Measurements from ENCODE around the gene ANO6. TPM values are rescaled to one million over a fixed set of nuclear protein-coding genes. Genes with fewer than 3 reads are reported as not detected.

The ANO6 gene
- total RNA-seq, 1 donor from 2014 or later, result 49.0 TPM

GRCh38 chr12:45329238-45329637, 113.3 kb downstream of the ANO6 start:
- Histone ChIP-seq H3K27me3 (no peaks in the 10 kb centered on the region), H3K9me3 (ENCODE audit: low read depth) (no peaks in the 10 kb centered on the region), H3K4me2 (no peak overlapping the region), H3K79me2 (ENCODE audit: low read depth) (no peaks in the 10 kb centered on the region), H3F3A (ENCODE audit: low read depth) (no peaks in the 10 kb centered on the region), H2AFZ (replicated peaks) (no peak overlapping the region), H3K4me1 (no peaks in the 10 kb centered on the region), H3K9ac (no peak overlapping the region), H3K27ac (no peak overlapping the region), H4K20me1 (ENCODE audit: low read depth) (no peaks in the 10 kb centered on the region), H3K4me3 (no peak overlapping the region), H3K36me3 (no peaks in the 10 kb centered on the region)
- Mint-ChIP-seq H3K4me1 (no peaks in the 10 kb centered on the region), H3K27ac (no peak overlapping the region), H3K36me3 (peaks cover 7% of the 10 kb centered on the region), H3K9me3 (no peaks in the 10 kb centered on the region), H3K27me3 (ENCODE audit: insufficient read depth, low read depth) (no peaks in the 10 kb centered on the region), H3K4me3 (no peak overlapping the region)
- TF ChIP-seq CTCF (IDR thresholded peaks at IDR 0.05) (no peak), EZH2phosphoT487 (IDR thresholded peaks at IDR 0.05) (no peak), EZH2 (IDR thresholded peaks at IDR 0.05) (no peak)
- no peak for DNase-seq (ENCODE audit: low spot score)

DNA sequence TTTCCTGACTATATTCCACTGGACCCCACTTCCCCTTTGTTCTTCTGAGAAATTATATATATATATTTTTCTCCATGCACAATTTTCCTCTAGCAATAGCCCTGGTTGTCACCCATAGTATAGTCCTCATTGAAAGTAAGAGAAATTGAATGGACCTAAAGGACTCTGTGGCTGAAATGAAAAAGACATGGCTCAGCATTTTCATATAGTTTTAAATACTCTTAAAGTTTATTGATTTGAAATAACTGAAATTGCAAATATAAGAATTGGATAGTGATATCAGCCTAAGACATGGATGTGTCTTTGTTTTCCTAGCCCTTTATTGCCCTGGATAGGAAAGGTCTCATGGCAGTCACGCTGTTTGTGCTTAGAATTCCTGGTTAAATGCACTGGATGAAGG, 113.8 kb downstream of the ANO6 start:
- H3K4me1 Mint-ChIP-seq, result no peaks in the 10 kb centered on the region
- H4K20me1 ChIP-seq (ENCODE audit: low read depth), result no peaks in the 10 kb centered on the region
- H3K9ac ChIP-seq, result no peak overlapping the region
- H3K27ac ChIP-seq, result no peak overlapping the region
- DNase-seq (ENCODE audit: low spot score), result no peak
- no peak for TF ChIP-seq EZH2phosphoT487 (IDR thresholded peaks at IDR 0.05)
- no peak for TF ChIP-seq EZH2 (IDR thresholded peaks at IDR 0.05)
- TF ChIP-seq CTCF (IDR thresholded peaks at IDR 0.05), result no peak
- H2AFZ ChIP-seq (replicated peaks), result no peak overlapping the region
- no peaks in the 10 kb centered on the region for H3K79me2 ChIP-seq (ENCODE audit: low read depth)
- H3K4me3 ChIP-seq, result no peak overlapping the region
- H3K9me3 ChIP-seq (ENCODE audit: low read depth), result no peaks in the 10 kb centered on the region
- H3F3A ChIP-seq (ENCODE audit: low read depth), result no peaks in the 10 kb centered on the region
- no peak overlapping the region for H3K4me2 ChIP-seq
- H3K9me3 Mint-ChIP-seq, result no peaks in the 10 kb centered on the region
- no peak overlapping the region for H3K4me3 Mint-ChIP-seq
- no peak overlapping the region for H3K27ac Mint-ChIP-seq
- no peaks in the 10 kb centered on the region for H3K27me3 ChIP-seq
- no peaks in the 10 kb centered on the region for H3K36me3 ChIP-seq
- H3K36me3 Mint-ChIP-seq, result peaks cover 7% of the 10 kb centered on the region
- no peaks in the 10 kb centered on the region for H3K4me1 ChIP-seq
- H3K27me3 Mint-ChIP-seq (ENCODE audit: insufficient read depth, low read depth), result no peaks in the 10 kb centered on the region

DNA sequence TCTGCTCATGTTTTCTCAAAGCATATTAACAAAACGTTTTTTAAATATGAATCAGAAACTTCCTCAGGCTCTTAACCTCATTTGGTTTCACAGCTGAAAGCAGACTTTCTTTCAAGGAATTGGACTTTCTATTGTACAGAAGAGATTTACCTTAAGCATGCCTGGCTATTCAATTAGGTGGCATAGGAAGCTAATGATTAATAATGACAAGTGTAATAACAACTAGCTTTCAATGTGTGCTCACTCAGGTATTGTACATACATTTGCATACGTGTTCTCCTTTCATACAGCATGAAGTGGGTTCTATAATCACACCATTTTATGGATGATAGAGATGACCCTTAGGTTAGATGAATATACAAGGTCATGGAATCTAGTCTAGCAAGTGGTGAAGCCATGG, 115.7 kb downstream of the ANO6 start:
- Mint-ChIP-seq H3K9me3 (no peaks in the 10 kb centered on the region), H3K36me3 (peaks cover 7% of the 10 kb centered on the region), H3K4me1 (no peaks in the 10 kb centered on the region), H3K4me3 (no peak overlapping the region), H3K27me3 (ENCODE audit: insufficient read depth, low read depth) (no peaks in the 10 kb centered on the region), H3K27ac (no peak overlapping the region)
- no peak overlapping the region for H3K27ac ChIP-seq
- no peaks in the 10 kb centered on the region for H3K4me1 ChIP-seq
- H3F3A ChIP-seq (ENCODE audit: low read depth), result no peaks in the 10 kb centered on the region
- no peak overlapping the region for H3K9ac ChIP-seq
- H4K20me1 ChIP-seq (ENCODE audit: low read depth), result no peaks in the 10 kb centered on the region
- H3K9me3 ChIP-seq (ENCODE audit: low read depth), result no peaks in the 10 kb centered on the region
- H2AFZ ChIP-seq (replicated peaks), result no peak overlapping the region
- DNase-seq (ENCODE audit: low spot score), result no peak
- no peak for TF ChIP-seq EZH2phosphoT487 (IDR thresholded peaks at IDR 0.05)
- TF ChIP-seq CTCF (IDR thresholded peaks at IDR 0.05), result no peak
- TF ChIP-seq EZH2 (IDR thresholded peaks at IDR 0.05), result no peak
- no peak overlapping the region for H3K4me2 ChIP-seq
- H3K27me3 ChIP-seq, result no peaks in the 10 kb centered on the region
- no peaks in the 10 kb centered on the region for H3K36me3 ChIP-seq
- H3K79me2 ChIP-seq (ENCODE audit: low read depth), result no peaks in the 10 kb centered on the region
- H3K4me3 ChIP-seq, result no peak overlapping the region

All from neural progenitor cell (in vitro differentiated cells).